GM23338 (cell line): ENCODE results near the gene CLCN6. TPM values are rescaled to one million over a fixed set of nuclear protein-coding genes. Genes with fewer than 3 reads are reported as not detected.

Source experiments
- ATAC-seq: fragments of 200-7000 bp; cut with Tn5 transposase; 3 replicates; pipeline ENCODE4 v1.9.1; 2020
- DNase-seq: peaks from one replicate; pipeline ENCODE4 v3.0.0-alpha.2; 2015; ENCODE audit warnings: low spot score
- H2AFZ ChIP-seq: fragments of 200-600 bp; sonication (generic); 2 replicates; pipeline ENCODE4 v1.8.0; 2016; ENCODE audit warnings: antibody characterized with exemption, mild to moderate bottlenecking, moderate library complexity
- H3F3A ChIP-seq: fragments of 200-600 bp; sonication (generic); replicated peaks from 2 replicates; pipeline ENCODE4 v1.8.0; 2017; ENCODE audit warnings: antibody characterized with exemption, mixed run types, low read depth
- H3K27ac ChIP-seq: fragments of 200-600 bp; sonication (generic); 2 replicates; pipeline ENCODE4 v1.6.1; 2016; ENCODE audit warnings: low read depth
- H3K27me3 ChIP-seq: fragments of 200-600 bp; sonication (generic); 2 replicates; pipeline ENCODE4 v1.8.0; 2016; ENCODE audit warnings: mild to moderate bottlenecking, mixed run types, moderate library complexity; ENCODE audit not compliant: insufficient read depth
- H3K36me3 ChIP-seq: fragments of 200-600 bp; sonication (generic); 2 replicates; pipeline ENCODE4 v1.8.0; 2016; ENCODE audit warnings: mild to moderate bottlenecking; ENCODE audit not compliant: insufficient read depth
- H3K4me1 ChIP-seq: fragments of 200-600 bp; sonication (generic); 2 replicates; pipeline ENCODE4 v1.8.0; 2016; ENCODE audit warnings: mild to moderate bottlenecking, moderate library complexity; ENCODE audit not compliant: insufficient read depth
- H3K4me2 ChIP-seq: fragments of 200-600 bp; sonication (generic); 2 replicates; pipeline ENCODE4 v1.7.1; 2017; ENCODE audit warnings: mixed run types
- H3K4me3 ChIP-seq: fragments of 200-600 bp; sonication (generic); 2 replicates; pipeline ENCODE4 v1.6.1; 2016; ENCODE audit warnings: mixed run types
- H3K79me2 ChIP-seq: fragments of 200-600 bp; sonication (generic); replicated peaks from 2 replicates; pipeline ENCODE4 v1.8.0; 2017; ENCODE audit warnings: mild to moderate bottlenecking; ENCODE audit not compliant: insufficient read depth
- H3K9me2 ChIP-seq: fragments of 200-600 bp; sonication (generic); 2 replicates; pipeline ENCODE4 v1.8.0; 2017; ENCODE audit not compliant: insufficient read depth
- H4K20me1 ChIP-seq: fragments of 200-600 bp; sonication (generic); replicated peaks from 2 replicates; pipeline ENCODE4 v1.8.0; 2017; ENCODE audit warnings: mild to moderate bottlenecking; ENCODE audit not compliant: insufficient read depth
- H3K27ac Mint-ChIP-seq: 2 replicates; pipeline ENCODE4 v1.8.0; 2020; ENCODE audit warnings: inconsistent platforms, mild to moderate bottlenecking, moderate library complexity, mixed read lengths
- H3K27me3 Mint-ChIP-seq: 3 replicates; pipeline ENCODE4 v1.8.0; 2022; ENCODE audit warnings: low read depth, mild to moderate bottlenecking, moderate library complexity, mixed read lengths, inconsistent platforms; ENCODE audit not compliant: insufficient read depth, poor library complexity
- H3K36me3 Mint-ChIP-seq: 3 replicates; pipeline ENCODE4 v1.8.0; 2021; ENCODE audit warnings: low read depth, mild to moderate bottlenecking, inconsistent platforms, moderate library complexity, mixed read lengths
- H3K4me1 Mint-ChIP-seq: 3 replicates; pipeline ENCODE4 v1.8.0; 2020; ENCODE audit warnings: mild to moderate bottlenecking, inconsistent platforms, mixed read lengths
- H3K4me3 Mint-ChIP-seq: 3 replicates; pipeline ENCODE4 v1.8.0; 2021; ENCODE audit warnings: moderate library complexity, mild to moderate bottlenecking, inconsistent platforms, mixed read lengths
- H3K9me3 Mint-ChIP-seq: 3 replicates; pipeline ENCODE4 v1.8.0; 2020; ENCODE audit warnings: moderate library complexity, mild to moderate bottlenecking, inconsistent platforms, mixed read lengths
- CREB1 ChIP-seq: fragments of 250-450 bp; sonication (Bioruptor Pico); IDR thresholded peaks from 2 replicates; pipeline ENCODE4 v1.5.0; 2020; ENCODE audit warnings: low read depth, mild to moderate bottlenecking, moderate library complexity
- EZH2 ChIP-seq: fragments of 200-600 bp; sonication (generic); IDR thresholded peaks from one replicate; pipeline ENCODE4 v1.8.0; 2017; ENCODE audit warnings: antibody characterized with exemption, mild to moderate bottlenecking, low read depth; ENCODE audit not compliant: unreplicated experiment
- NANOG ChIP-seq: IDR thresholded peaks from 2 replicates; pipeline ENCODE4 v1.6.1; 2016; ENCODE audit warnings: antibody characterized with exemption, borderline replicate concordance
- REST ChIP-seq: IDR thresholded peaks from one replicate; pipeline ENCODE4 v1.6.1; 2018; ENCODE audit warnings: antibody characterized with exemption; ENCODE audit not compliant: unreplicated experiment
- ZNF114 ChIP-seq: fragments of 250-450 bp; sonication (Bioruptor Pico); IDR thresholded peaks from 2 replicates; pipeline ENCODE4 v1.5.0; 2020; ENCODE audit warnings: mild to moderate bottlenecking, moderate library complexity
- ZNF331 ChIP-seq: fragments of 250-450 bp; sonication (Bioruptor Pico); IDR thresholded peaks from 2 replicates; pipeline ENCODE4 v1.5.0; 2020; ENCODE audit warnings: low read depth, mild to moderate bottlenecking, moderate library complexity
- polyA plus RNA-seq: library from polyadenylated mRNA; unstranded; fragments of >200 nt; fragmentation: Nextera tagmentation; extraction: Ambion mirVana; gene quantifications from 2 replicates; pipeline ENCODE4 v1.2.1, GENCODE V29; 2016
- total RNA-seq: library from RNA; depleted of rRNA; stranded (reverse); fragments of >200 nt; shearing (Covaris generic); gene quantifications from 2 replicates; pipeline ENCODE4 v1.2.3, GENCODE V29; 2014
- TF ChIP-seq, protein P1 (sequence below), 2 experiments: fragments of 200-600 bp in 1 of 2; sonication (generic) in 1 of 2; conservative IDR thresholded peaks; 2 replicates each; pipeline versions ENCODE4 v1.5.1 to v1.6.1; 2016 to 2017; ENCODE audit warnings: antibody characterized with exemption in 2 of 2, low read depth in 2 of 2, mild to moderate bottlenecking in 2 of 2, moderate library complexity in 1 of 2
- TF ChIP-seq, protein P2 (sequence below): IDR thresholded peaks from 2 replicates; pipeline ENCODE4 v1.6.1; 2016; ENCODE audit warnings: antibody characterized with exemption

Gene CLCN6
- total and polyA plus RNA-seq, 2 experiments from 2014 or later, result 16.0 to 22.6 TPM

GRCh38 chr1:11813021-11813420 is 7.0 kb downstream of the CLCN6 start:
- no peak overlapping the region for H3K27ac Mint-ChIP-seq

More at GRCh38 chr1:11813021-11813420, 7.0 kb downstream of the CLCN6 start:
- ATAC-seq (no peak), DNase-seq (no peak)
- H3K9me2 ChIP-seq, result no peaks in the 10 kb centered on the region
- H3K4me1 Mint-ChIP-seq, result peaks cover 10% of the 10 kb centered on the region; the same call in 2 of the 3 replicates
- no peak overlapping the region for H3K4me3 Mint-ChIP-seq
- H3K27me3 Mint-ChIP-seq, result peaks cover 3% of the 10 kb centered on the region
- H3K79me2 ChIP-seq, result peaks cover 74% of the 10 kb centered on the region
- 0 out of 2 replicates have a peak, but pooled peaks cover under 1% of the 10 kb centered on the region for H3K4me1 ChIP-seq
- no peak overlapping the region for H3K4me3 ChIP-seq
- H3F3A ChIP-seq, result 0 out of 2 replicates have a peak, but pooled peaks cover 3% of the 10 kb centered on the region
- no peaks in the 10 kb centered on the region for H3K27me3 ChIP-seq
- peaks cover 46% of the 10 kb centered on the region for H3K36me3 ChIP-seq
- H3K36me3 Mint-ChIP-seq, result peaks cover 65% of the 10 kb centered on the region
- no peak overlapping the region for H3K27ac ChIP-seq
- H4K20me1 ChIP-seq, result peaks cover 30% of the 10 kb centered on the region
- no peak overlapping the region for H2AFZ ChIP-seq
- H3K4me2 ChIP-seq, result no peak overlapping the region
- TF ChIP-seq, protein P1, sequence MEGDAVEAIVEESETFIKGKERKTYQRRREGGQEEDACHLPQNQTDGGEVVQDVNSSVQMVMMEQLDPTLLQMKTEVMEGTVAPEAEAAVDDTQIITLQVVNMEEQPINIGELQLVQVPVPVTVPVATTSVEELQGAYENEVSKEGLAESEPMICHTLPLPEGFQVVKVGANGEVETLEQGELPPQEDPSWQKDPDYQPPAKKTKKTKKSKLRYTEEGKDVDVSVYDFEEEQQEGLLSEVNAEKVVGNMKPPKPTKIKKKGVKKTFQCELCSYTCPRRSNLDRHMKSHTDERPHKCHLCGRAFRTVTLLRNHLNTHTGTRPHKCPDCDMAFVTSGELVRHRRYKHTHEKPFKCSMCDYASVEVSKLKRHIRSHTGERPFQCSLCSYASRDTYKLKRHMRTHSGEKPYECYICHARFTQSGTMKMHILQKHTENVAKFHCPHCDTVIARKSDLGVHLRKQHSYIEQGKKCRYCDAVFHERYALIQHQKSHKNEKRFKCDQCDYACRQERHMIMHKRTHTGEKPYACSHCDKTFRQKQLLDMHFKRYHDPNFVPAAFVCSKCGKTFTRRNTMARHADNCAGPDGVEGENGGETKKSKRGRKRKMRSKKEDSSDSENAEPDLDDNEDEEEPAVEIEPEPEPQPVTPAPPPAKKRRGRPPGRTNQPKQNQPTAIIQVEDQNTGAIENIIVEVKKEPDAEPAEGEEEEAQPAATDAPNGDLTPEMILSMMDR (conservative IDR thresholded peaks at IDR 0.05; ENCODE audit: low read depth in 2 of 2), result no peak
- TF ChIP-seq NANOG, result no peak
- no peak for TF ChIP-seq ZNF331 (CRISPR knock-in tag)
- no peak for TF ChIP-seq CREB1 (CRISPR knock-in tag)
- TF ChIP-seq ZNF114 (CRISPR knock-in tag), result no peak
- no peak for TF ChIP-seq EZH2
- TF ChIP-seq, protein P2, sequence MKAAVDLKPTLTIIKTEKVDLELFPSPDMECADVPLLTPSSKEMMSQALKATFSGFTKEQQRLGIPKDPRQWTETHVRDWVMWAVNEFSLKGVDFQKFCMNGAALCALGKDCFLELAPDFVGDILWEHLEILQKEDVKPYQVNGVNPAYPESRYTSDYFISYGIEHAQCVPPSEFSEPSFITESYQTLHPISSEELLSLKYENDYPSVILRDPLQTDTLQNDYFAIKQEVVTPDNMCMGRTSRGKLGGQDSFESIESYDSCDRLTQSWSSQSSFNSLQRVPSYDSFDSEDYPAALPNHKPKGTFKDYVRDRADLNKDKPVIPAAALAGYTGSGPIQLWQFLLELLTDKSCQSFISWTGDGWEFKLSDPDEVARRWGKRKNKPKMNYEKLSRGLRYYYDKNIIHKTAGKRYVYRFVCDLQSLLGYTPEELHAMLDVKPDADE, result no peak
- no peak for TF ChIP-seq REST
- H3K9me3 Mint-ChIP-seq, result no peaks in the 10 kb centered on the region
